PFSK-1 (cell line): Measurements from ENCODE around the gene EDDM13.

Experiments used
- SIN3A ChIP-seq: IDR thresholded peaks from 2 replicates; pipeline ENCODE4 v1.6.1; 2012; ENCODE audit warnings: mild to moderate bottlenecking, low read length, moderate library complexity, borderline replicate concordance; ENCODE audit not compliant: insufficient read depth
- TAF1 ChIP-seq: IDR thresholded peaks from 2 replicates; pipeline ENCODE4 v1.6.1; 2012; ENCODE audit warnings: low read length, control low read depth, borderline replicate concordance; ENCODE audit not compliant: insufficient read depth

- TF ChIP-seq TAF1 (no peak), SIN3A (no peak)
Observed at GRCh38 chr19:56312342-56312741, 39.8 kb downstream of the EDDM13 start.
